Esophagus squamous epithelium (tissue), 4 donors: Measurements from ENCODE around the gene WWC1.

ENCODE experiments used
- POLR2A ChIP-seq, 4 donors: fragments of 450-650 bp; IDR thresholded peaks; one replicate each; pipeline ENCODE4 v1.6.1; 2017; ENCODE audit warnings: antibody characterized with exemption in 4 of 4, mild to moderate bottlenecking in 4 of 4, moderate library complexity in 3 of 4
- TF ChIP-seq, protein P1 (sequence below), 6 experiments: fragments of 450-650 bp in 4 of 6; fragments of 200-600 bp in 2 of 6; sonication (generic) in 2 of 6; IDR thresholded peaks; one replicate each; pipeline ENCODE4 v1.5.1; 2016 to 2019; ENCODE audit warnings: antibody characterized with exemption in 6 of 6, mild to moderate bottlenecking in 4 of 6, moderate library complexity in 4 of 6

- TF ChIP-seq, protein P1, sequence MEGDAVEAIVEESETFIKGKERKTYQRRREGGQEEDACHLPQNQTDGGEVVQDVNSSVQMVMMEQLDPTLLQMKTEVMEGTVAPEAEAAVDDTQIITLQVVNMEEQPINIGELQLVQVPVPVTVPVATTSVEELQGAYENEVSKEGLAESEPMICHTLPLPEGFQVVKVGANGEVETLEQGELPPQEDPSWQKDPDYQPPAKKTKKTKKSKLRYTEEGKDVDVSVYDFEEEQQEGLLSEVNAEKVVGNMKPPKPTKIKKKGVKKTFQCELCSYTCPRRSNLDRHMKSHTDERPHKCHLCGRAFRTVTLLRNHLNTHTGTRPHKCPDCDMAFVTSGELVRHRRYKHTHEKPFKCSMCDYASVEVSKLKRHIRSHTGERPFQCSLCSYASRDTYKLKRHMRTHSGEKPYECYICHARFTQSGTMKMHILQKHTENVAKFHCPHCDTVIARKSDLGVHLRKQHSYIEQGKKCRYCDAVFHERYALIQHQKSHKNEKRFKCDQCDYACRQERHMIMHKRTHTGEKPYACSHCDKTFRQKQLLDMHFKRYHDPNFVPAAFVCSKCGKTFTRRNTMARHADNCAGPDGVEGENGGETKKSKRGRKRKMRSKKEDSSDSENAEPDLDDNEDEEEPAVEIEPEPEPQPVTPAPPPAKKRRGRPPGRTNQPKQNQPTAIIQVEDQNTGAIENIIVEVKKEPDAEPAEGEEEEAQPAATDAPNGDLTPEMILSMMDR (IDR thresholded peaks at IDR 0.05), result no peak
- no peak for TF ChIP-seq POLR2A (IDR thresholded peaks at IDR 0.05)
Observed at GRCh38 chr5:168408561-168409305, 117.3 kb downstream of the WWC1 start.
